HG02840 (cell line): Measurements from ENCODE around the gene PRKAR2A.

ENCODE experiments used
- ATAC-seq: cut with Tn5 transposase; IDR thresholded peaks from one replicate; pipeline ENCODE4 v1.9.1; 2021; ENCODE audit warnings: mild to moderate bottlenecking, moderate library complexity, moderate number of reproducible peaks; ENCODE audit not compliant: unreplicated experiment, low FRiP score

Gene PRKAR2A

GRCh38 chr3:48847504-48848423, at the start of gene PRKAR2A:
TSS of gene PRKAR2A (minus strand) at chr3:48847874. CDS start at chr3:48847596, 278 bp downstream.
- ATAC-seq = peak; percentile 93

GRCh38 chr3:48896936-48897335, 49.3 kb upstream of the PRKAR2A start:
- ATAC-seq = no peak

GRCh38 chr3:48894516-48894915, 46.8 kb upstream of the PRKAR2A start:
- ATAC-seq = no peak

- no peak for ATAC-seq
Observed at GRCh38 chr3:48891606-48892005, 43.9 kb upstream of the PRKAR2A start.

- no peak for ATAC-seq
Observed at GRCh38 chr3:48885753-48886152, 38.1 kb upstream of the PRKAR2A start.

- no peak for ATAC-seq
Observed at GRCh38 chr3:48881652-48882114, 34.0 kb upstream of the PRKAR2A start.

- no peak for ATAC-seq
Observed at GRCh38 chr3:48881006-48881405, 33.3 kb upstream of the PRKAR2A start.

GRCh38 chr3:48879994-48880377, 32.3 kb upstream of the PRKAR2A start:
- ATAC-seq = no peak

GRCh38 chr3:48879307-48879993, 31.8 kb upstream of the PRKAR2A start:
- ATAC-seq = no peak

- no peak for ATAC-seq
Observed at GRCh38 chr3:48877671-48878070, 30.0 kb upstream of the PRKAR2A start.

- ATAC-seq = no peak
Observed at GRCh38 chr3:48863122-48863521, 15.4 kb upstream of the PRKAR2A start.

- no peak for ATAC-seq
Observed at GRCh38 chr3:48859206-48859605, 11.5 kb upstream of the PRKAR2A start.

- ATAC-seq = no peak
Observed at GRCh38 chr3:48858709-48859108, 11.0 kb upstream of the PRKAR2A start.

- no peak for ATAC-seq
Observed at GRCh38 chr3:48857641-48858040, 10.0 kb upstream of the PRKAR2A start.

- ATAC-seq = no peak
Observed at GRCh38 chr3:48856469-48856868, 8.8 kb upstream of the PRKAR2A start.

- ATAC-seq = no peak
Observed at GRCh38 chr3:48855681-48856447, 8.2 kb upstream of the PRKAR2A start.

GRCh38 chr3:48852151-48852550, 4.5 kb upstream of the PRKAR2A start:
- no peak for ATAC-seq

- no peak for ATAC-seq
Observed at GRCh38 chr3:48851407-48851806, 3.7 kb upstream of the PRKAR2A start.

- ATAC-seq = no peak
Observed at GRCh38 chr3:48848816-48849515, 1.3 kb upstream of the PRKAR2A start.

GRCh38 chr3:48847053-48847503, 596 bp downstream of the PRKAR2A start:
- ATAC-seq = peak; percentile 17
